HepG2 (cell line): Measurements from ENCODE around the gene C1RL. TPM values are rescaled to one million over a fixed set of nuclear protein-coding genes. Genes with fewer than 3 reads are reported as not detected.

ENCODE experiments used
- ATAC-seq: fragments of 200-7000 bp; cut with Tn5 transposase; 3 replicates; pipeline ENCODE4 v1.9.1; 2020; ENCODE audit warnings: mild to moderate bottlenecking, moderate library complexity
- BruUV-seq: library from RNA; stranded (reverse); fragments of 400-500 nt; replicated peaks from 2 replicates; lab custom pipeline; 2021; lab: Mats Ljungman, UMichigan
- CTCF ChIA-PET: fragments of 300-600 bp; formaldehyde crosslinking; extraction: SDS; loops from one replicate; lab custom pipeline; 2021; ENCODE audit warnings: low total read pairs, inconsistent platforms, low intra/inter-chr PET ratio; lab: Yijun Ruan, JAX
- POLR2A ChIA-PET: fragments of 350-600 bp; sonication (Branson Sonifier 250); formaldehyde crosslinking; loops from one replicate; lab custom pipeline; 2020; ENCODE audit warnings: antibody characterized with exemption, inconsistent platforms; lab: Yijun Ruan, JAX
- DNase-seq: peaks from one replicate; pipeline ENCODE4 v3.0.0-alpha.2; 2015; ENCODE audit warnings: low spot score
- FAIRE-seq: peaks from 3 replicates; lab custom pipeline; 2011; peaks lifted over from hg19 to GRCh38; lab: Jason Lieb, UNC
- H2AFZ ChIP-seq: one replicate; pipeline ENCODE4 v1.6.1; 2011; ENCODE audit warnings: low read length, inconsistent platforms
- H3K27ac ChIP-seq: fragments of 300-600 bp; 3 replicates; pipeline ENCODE4 v1.8.0; 2011; ENCODE audit warnings: mixed run types, mild to moderate bottlenecking, mixed read lengths, low read length, inconsistent platforms; ENCODE audit not compliant: insufficient read depth; ENCODE audit errors: extremely low read length
- H3K27me3 ChIP-seq, 2 experiments: fragments of 200-600 bp in 1 of 2; 2 replicates in 1 of 2; 3 replicates in 1 of 2; pipeline versions ENCODE4 v1.6.0 to v1.8.0; 2011; ENCODE audit warnings: low read length in 2 of 2, mild to moderate bottlenecking in 2 of 2, moderate library complexity in 2 of 2, inconsistent platforms in 1 of 2; ENCODE audit not compliant: insufficient read depth in 2 of 2, control insufficient read depth in 1 of 2
- H3K36me3 ChIP-seq, 2 experiments: fragments of 200-600 bp in 1 of 2; replicated peaks in 1 of 2; 2 replicates in 1 of 2; 3 replicates in 1 of 2; pipeline versions ENCODE4 v1.5.1 to v1.8.0; 2011; ENCODE audit warnings: low read length in 2 of 2, inconsistent platforms in 1 of 2; ENCODE audit not compliant: insufficient read depth in 2 of 2, control insufficient read depth in 1 of 2
- H3K4me1 ChIP-seq: 2 replicates; pipeline ENCODE4 v1.5.1; 2012; ENCODE audit warnings: low read length, inconsistent platforms; ENCODE audit not compliant: insufficient read depth
- H3K4me2 ChIP-seq: 2 replicates; pipeline ENCODE4 v1.6.0; 2011; ENCODE audit warnings: low read depth, low read length, inconsistent platforms
- H3K4me3 ChIP-seq, 3 experiments: fragments of 200-600 bp in 1 of 3; sonication (generic), shearing (Covaris generic) in 1 of 3; replicated peaks in 1 of 3; 2 replicates each; pipeline ENCODE4 v1.5.1; 2011 to 2016; ENCODE audit warnings: low read length in 3 of 3, inconsistent platforms in 2 of 3, low read depth in 2 of 3, mild to moderate bottlenecking in 2 of 3, control low read depth in 1 of 3, mixed read lengths in 1 of 3; ENCODE audit not compliant: insufficient read depth in 1 of 3
- H3K79me2 ChIP-seq: one replicate; pipeline ENCODE4 v1.6.1; 2011; ENCODE audit warnings: low read length, inconsistent platforms; ENCODE audit not compliant: insufficient read depth
- H3K9ac ChIP-seq: 2 replicates; pipeline ENCODE4 v1.6.0; 2011; ENCODE audit warnings: mild to moderate bottlenecking, low read depth, low read length, inconsistent platforms; ENCODE audit not compliant: insufficient read depth
- H3K9me3 ChIP-seq: 2 replicates; pipeline ENCODE4 v1.5.1; 2012; ENCODE audit warnings: mild to moderate bottlenecking, low read length
- H4K20me1 ChIP-seq: 2 replicates; pipeline ENCODE4 v1.6.0; 2011; ENCODE audit warnings: inconsistent platforms, mild to moderate bottlenecking, low read length, moderate library complexity; ENCODE audit not compliant: insufficient read depth
- ARID2 ChIP-seq: sonication (generic); formaldehyde crosslinking; IDR thresholded peaks from 2 replicates; pipeline ENCODE4 v1.8.1; 2022; ENCODE audit warnings: mild to moderate bottlenecking, missing genetic modification reagents, borderline replicate concordance
- CHCHD3 ChIP-seq: sonication (generic); formaldehyde crosslinking; IDR thresholded peaks from 2 replicates; pipeline ENCODE4 v1.8.0; 2022; ENCODE audit warnings: mild to moderate bottlenecking, missing genetic modification reagents, moderate library complexity
- CREM ChIP-seq, 2 experiments: sonication (generic) in 1 of 2; formaldehyde crosslinking in 1 of 2; IDR thresholded peaks; 2 replicates each; pipeline versions ENCODE4 v1.4.0 to v1.6.1; 2016 to 2020; ENCODE audit warnings: antibody characterized with exemption in 1 of 2, mild to moderate bottlenecking in 1 of 2, missing genetic modification reagents in 1 of 2
- DNMT1 ChIP-seq: sonication (generic); formaldehyde crosslinking; IDR thresholded peaks from 2 replicates; pipeline ENCODE4 v1.5.1; 2020; ENCODE audit warnings: mild to moderate bottlenecking, missing genetic modification reagents
- HES4 ChIP-seq: sonication (generic); formaldehyde crosslinking; IDR thresholded peaks from 2 replicates; pipeline ENCODE4 v1.9.0; 2021; ENCODE audit warnings: mild to moderate bottlenecking, missing genetic modification reagents, borderline replicate concordance
- HOMEZ ChIP-seq: IDR thresholded peaks from 2 replicates; pipeline ENCODE4 v1.6.1; 2016; ENCODE audit warnings: low read depth
- MTA1 ChIP-seq: sonication (generic); formaldehyde crosslinking; IDR thresholded peaks from 2 replicates; pipeline ENCODE4 v1.4.0; 2020; ENCODE audit warnings: missing genetic modification reagents, mild to moderate bottlenecking, borderline replicate concordance
- NR3C1 ChIP-seq: sonication (generic); formaldehyde crosslinking; IDR thresholded peaks from 2 replicates; pipeline ENCODE4 v1.4.0; 2020; ENCODE audit warnings: missing genetic modification reagents
- SMYD3 ChIP-seq: sonication (generic); formaldehyde crosslinking; IDR thresholded peaks from 2 replicates; pipeline ENCODE4 v1.8.1; 2023; ENCODE audit warnings: mild to moderate bottlenecking, missing genetic modification reagents
- SRY ChIP-seq: sonication (generic); formaldehyde crosslinking; IDR thresholded peaks from 2 replicates; pipeline ENCODE4 v1.8.0; 2022; ENCODE audit warnings: mild to moderate bottlenecking, missing genetic modification reagents
- TBX2 ChIP-seq: sonication (generic); formaldehyde crosslinking; IDR thresholded peaks from 2 replicates; pipeline ENCODE4 v1.5.0; 2020; ENCODE audit warnings: missing genetic modification reagents, mild to moderate bottlenecking, borderline replicate concordance
- ZNF101 ChIP-seq: sonication (generic); formaldehyde crosslinking; IDR thresholded peaks from 2 replicates; pipeline ENCODE4 v1.4.0; 2020; ENCODE audit warnings: mild to moderate bottlenecking, low read depth, missing genetic modification reagents, borderline replicate concordance
- ZNF354B ChIP-seq: sonication (generic); formaldehyde crosslinking; IDR thresholded peaks from 2 replicates; pipeline ENCODE4 v1.8.0; 2022; ENCODE audit warnings: mild to moderate bottlenecking, missing genetic modification reagents
- ZNF570 ChIP-seq: sonication (generic); formaldehyde crosslinking; IDR thresholded peaks from 2 replicates; pipeline ENCODE4 v1.4.0; 2020; ENCODE audit warnings: mild to moderate bottlenecking, missing genetic modification reagents, borderline replicate concordance
- ZNF788 ChIP-seq: sonication (generic); formaldehyde crosslinking; IDR thresholded peaks from 2 replicates; pipeline ENCODE4 v1.5.0; 2020; ENCODE audit warnings: mild to moderate bottlenecking, missing genetic modification reagents, borderline replicate concordance
- ZSCAN5A ChIP-seq: sonication (generic); formaldehyde crosslinking; IDR thresholded peaks from 2 replicates; pipeline ENCODE4 v1.8.0; 2022; ENCODE audit warnings: mild to moderate bottlenecking, missing genetic modification reagents, borderline replicate concordance
- WGBS: methylation state at CpG from one replicate; pipeline ENCODE4 v1.1.6; 2017; ENCODE audit warnings: low lambda C conversion rate; 5-methylcytosine and 5-hydroxymethylcytosine counted together
- in situ Hi-C: cut with HindIII; loops from 2 replicates; pipeline ENCODE4 v1.10.0; 2017; ENCODE audit warnings: low pct_unique_long_range_greater_than_20kb; ENCODE audit not compliant: extremely low pct_ligation_motif_present
- intact Hi-C: fragments of 100-400 bp; cut with micrococcal nuclease; formaldehyde crosslinking; loops from one replicate; pipeline ENCODE4 v1.10.0; 2022; ENCODE audit not compliant: unreplicated experiment
- polyA plus RNA-seq, 8 experiments: library from polyadenylated mRNA; depleted of rRNA in 3 of 8; stranded (reverse) in 7 of 8; unstranded in 1 of 8; fragments of >200 nt; fragmentation: Illumina TruSeq in 4 of 8; extraction: Trizol in 4 of 8; gene quantifications; 2 replicates each; pipeline versions ENCODE4 v1.2.1 to v1.2.3, GENCODE V29; 2011 to 2016; ENCODE audit warnings: low read depth in 4 of 8, missing spikeins in 1 of 8, mixed read lengths in 1 of 8; ENCODE audit not compliant: insufficient read depth in 1 of 8
- total RNA-seq, 5 experiments: library from RNA; depleted of rRNA; stranded (reverse); fragments of >200 nt; fragmentation: Illumina TruSeq; extraction: Trizol; gene quantifications; 2 replicates each; pipeline ENCODE4 v1.2.3, GENCODE V29; 2016; ENCODE audit warnings: low read depth in 1 of 5
- TF ChIP-seq, protein P1 (sequence below): sonication (generic); formaldehyde crosslinking; IDR thresholded peaks from 2 replicates; pipeline ENCODE4 v1.4.0; 2020; ENCODE audit warnings: missing genetic modification reagents, borderline replicate concordance

The C1RL gene
- total and polyA plus RNA-seq, 2 of the 13 experiments (the other 11 are each of a cell fraction or from before 2014, with no cell fraction given): 28.9 to 53.1 TPM

GRCh38 chr12:7108003-7108795 lies 815 bp downstream of the C1RL start:
- Histone ChIP-seq H3K27me3 (no peaks in the 10 kb centered on the region; a peak in 1 of 5 replicates), H3K36me3 (peaks cover 0 to 2% of the 10 kb centered on the region in 2 experiments; a peak in 2 of 5 replicates), H3K79me2 (peaks cover 22% of the 10 kb centered on the region), H4K20me1 (no peaks in the 10 kb centered on the region), H2AFZ (no peak overlapping the region), H3K9ac (peak overlapping the region; percentile 90), H3K27ac (peak overlapping the region; percentile 99), H3K4me1 (peaks cover 30% of the 10 kb centered on the region), H3K4me2 (peak overlapping the region; percentile 99), H3K4me3 (peak overlapping the region; percentile 72 to 91 (median 74)), H3K9me3 (peaks cover 8% of the 10 kb centered on the region)
- FAIRE-seq (peak; percentile 12), DNase-seq (peak; percentile 69), ATAC-seq (peak; percentile 92)
- in situ Hi-C loops (no loop called here), intact Hi-C loops (loop anchor here (2.0 kb wide), 1 partner anchor 15 kb away; the partner anchor contains the start of gene C1R)
- 5% methylated on average over 9 of the region's 30 CpGs for WGBS
- BruUV-seq: TSS peak; percentile 42
- ChIA-PET POLR2A (interaction anchor here (0.6 to 4.3 kb wide), 33 partner anchors 9 to 850 kb away, joined by 3 to 88 read pairs (median 7); partner anchors contain the start of genes C12orf57, C1S, CLSTN3 and EMG1), CTCF (interaction anchor here (0.7 to 2.4 kb wide), 3 partner anchors 16 to 138 kb away, joined by 3 to 16 read pairs (median 7); partner anchors contain the start of genes C1R, C1S, EMG1 and PHB2)
- TF ChIP-seq NR3C1 (CRISPR knock-in tag): no peak
- TF ChIP-seq SMYD3 (CRISPR knock-in tag): 0 out of 2 replicates have a peak, but pooled peaks have one; percentile 32
- TF ChIP-seq ZSCAN5A (CRISPR knock-in tag): peak; percentile 83; the same call in 1 of the 2 replicates
- peak; percentile 69; the same call in 1 of the 2 replicates for TF ChIP-seq ARID2 (CRISPR knock-in tag)
- TF ChIP-seq CHCHD3 (CRISPR knock-in tag): no peak
- peak; percentile 68; the same call in 1 of the 2 replicates for TF ChIP-seq TBX2 (CRISPR knock-in tag)
- no peak; the same call in 1 of the 2 replicates for TF ChIP-seq DNMT1 (CRISPR knock-in tag)
- peak; percentile 35; the same call in 1 of the 2 replicates for TF ChIP-seq ZNF788
- 0 out of 2 replicates have a peak, but pooled peaks have one; percentile 29 for TF ChIP-seq ZNF570 (CRISPR knock-in tag)
- TF ChIP-seq MTA1: peak; percentile 86
- peak; percentile 77; the same call in 1 of the 2 replicates for TF ChIP-seq ZNF101 (CRISPR knock-in tag)
- TF ChIP-seq SRY (CRISPR knock-in tag): peak; percentile 56; the same call in 1 of the 2 replicates
- no peak for TF ChIP-seq CREM (IDR thresholded peaks at IDR 0.05)
- TF ChIP-seq CREM (CRISPR knock-in tag; IDR thresholded peaks at IDR 0.05): no peak
- 0 out of 2 replicates have a peak, but pooled peaks have one; percentile 28 for TF ChIP-seq ZNF354B
- TF ChIP-seq, protein P1, sequence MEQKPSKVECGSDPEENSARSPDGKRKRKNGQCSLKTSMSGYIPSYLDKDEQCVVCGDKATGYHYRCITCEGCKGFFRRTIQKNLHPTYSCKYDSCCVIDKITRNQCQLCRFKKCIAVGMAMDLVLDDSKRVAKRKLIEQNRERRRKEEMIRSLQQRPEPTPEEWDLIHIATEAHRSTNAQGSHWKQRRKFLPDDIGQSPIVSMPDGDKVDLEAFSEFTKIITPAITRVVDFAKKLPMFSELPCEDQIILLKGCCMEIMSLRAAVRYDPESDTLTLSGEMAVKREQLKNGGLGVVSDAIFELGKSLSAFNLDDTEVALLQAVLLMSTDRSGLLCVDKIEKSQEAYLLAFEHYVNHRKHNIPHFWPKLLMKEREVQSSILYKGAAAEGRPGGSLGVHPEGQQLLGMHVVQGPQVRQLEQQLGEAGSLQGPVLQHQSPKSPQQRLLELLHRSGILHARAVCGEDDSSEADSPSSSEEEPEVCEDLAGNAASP (CRISPR knock-in tag): no peak; the same call in 1 of the 2 replicates
- TF ChIP-seq HES4 (CRISPR knock-in tag): 0 out of 2 replicates have a peak, but pooled peaks have one; percentile 45
- no peak for TF ChIP-seq HOMEZ (CRISPR knock-in tag)
